Measurements from ENCODE around the gene HHIPL1. TPM values are rescaled to one million over a fixed set of nuclear protein-coding genes. Genes with fewer than 3 reads are reported as not detected.

Gene HHIPL1
- total RNA-seq, 2 donors from 2014 or later, result 0.44 to 0.93 TPM

DNA sequence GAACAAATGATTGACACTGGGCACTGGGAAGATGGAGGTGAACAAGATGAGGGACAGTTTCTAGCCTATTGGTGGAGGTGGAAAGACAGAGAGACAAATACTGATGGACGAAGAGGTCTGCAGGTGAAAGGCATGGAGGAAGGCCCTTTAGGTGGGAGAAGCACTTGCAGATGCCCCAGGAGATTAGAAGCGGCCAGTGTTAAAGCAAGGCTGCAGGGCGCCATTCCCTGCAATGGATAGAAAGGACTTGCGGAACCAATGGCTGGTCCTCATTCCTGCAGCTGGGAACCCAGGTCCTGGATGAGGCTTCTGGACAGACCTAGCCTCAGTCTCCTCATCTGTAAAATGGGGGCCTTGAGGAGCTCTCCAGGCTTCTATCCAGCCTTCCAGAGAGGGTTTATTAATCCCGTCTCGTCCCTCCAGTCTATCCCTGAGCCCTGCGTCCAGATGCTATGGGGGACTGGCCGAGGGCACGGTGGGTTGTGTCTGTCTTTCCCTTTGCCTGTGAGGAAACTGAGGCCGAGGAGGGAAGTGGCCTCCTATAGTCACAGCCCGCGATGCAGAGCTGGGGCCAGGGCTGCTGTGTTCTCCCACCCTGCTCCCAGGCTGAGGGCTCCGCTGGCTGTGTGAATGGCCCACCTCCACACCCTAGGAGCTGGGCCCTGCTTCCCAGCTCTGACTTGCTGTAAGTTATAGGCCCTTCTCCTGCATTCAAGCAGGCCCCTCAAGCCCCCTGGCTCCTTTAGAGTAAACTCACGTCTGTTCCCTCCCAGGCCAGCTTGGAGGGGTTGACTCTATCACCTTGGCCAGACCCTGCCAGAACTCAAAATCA lies 72.1 kb downstream of the HHIPL1 start:
- H3K27me3 ChIP-seq, result no peaks in the 10 kb centered on the region
- H3K9ac ChIP-seq (ENCODE audit: low read depth in 2 of 2, low read length in 2 of 2), result no peak overlapping the region
- intact Hi-C loops (cut with DNase I), result no loop called here
- no peaks in the 10 kb centered on the region for H3K36me3 ChIP-seq
- no peak overlapping the region for H3K27ac ChIP-seq
- no peak for DNase-seq
- TF ChIP-seq, protein P1, sequence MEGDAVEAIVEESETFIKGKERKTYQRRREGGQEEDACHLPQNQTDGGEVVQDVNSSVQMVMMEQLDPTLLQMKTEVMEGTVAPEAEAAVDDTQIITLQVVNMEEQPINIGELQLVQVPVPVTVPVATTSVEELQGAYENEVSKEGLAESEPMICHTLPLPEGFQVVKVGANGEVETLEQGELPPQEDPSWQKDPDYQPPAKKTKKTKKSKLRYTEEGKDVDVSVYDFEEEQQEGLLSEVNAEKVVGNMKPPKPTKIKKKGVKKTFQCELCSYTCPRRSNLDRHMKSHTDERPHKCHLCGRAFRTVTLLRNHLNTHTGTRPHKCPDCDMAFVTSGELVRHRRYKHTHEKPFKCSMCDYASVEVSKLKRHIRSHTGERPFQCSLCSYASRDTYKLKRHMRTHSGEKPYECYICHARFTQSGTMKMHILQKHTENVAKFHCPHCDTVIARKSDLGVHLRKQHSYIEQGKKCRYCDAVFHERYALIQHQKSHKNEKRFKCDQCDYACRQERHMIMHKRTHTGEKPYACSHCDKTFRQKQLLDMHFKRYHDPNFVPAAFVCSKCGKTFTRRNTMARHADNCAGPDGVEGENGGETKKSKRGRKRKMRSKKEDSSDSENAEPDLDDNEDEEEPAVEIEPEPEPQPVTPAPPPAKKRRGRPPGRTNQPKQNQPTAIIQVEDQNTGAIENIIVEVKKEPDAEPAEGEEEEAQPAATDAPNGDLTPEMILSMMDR (IDR thresholded peaks at IDR 0.05), result no peak
- no peaks in the 10 kb centered on the region for H3K9me3 ChIP-seq
- no peak overlapping the region for H3K4me3 ChIP-seq
- H3K4me1 ChIP-seq, result no peaks in the 10 kb centered on the region

GRCh38 chr14:99717682-99718013 lies 72.7 kb downstream of the HHIPL1 start:
- no peak for DNase-seq
- Histone ChIP-seq H3K9ac (ENCODE audit: low read depth in 2 of 2, low read length in 2 of 2) (no peak overlapping the region), H3K27ac (no peak overlapping the region), H3K36me3 (no peaks in the 10 kb centered on the region), H3K4me3 (no peak overlapping the region), H3K27me3 (no peaks in the 10 kb centered on the region), H3K9me3 (no peaks in the 10 kb centered on the region), H3K4me1 (no peaks in the 10 kb centered on the region)
- intact Hi-C loops (cut with DNase I), result no loop called here
- TF ChIP-seq, protein P1 (IDR thresholded peaks at IDR 0.05), result no peak

DNA sequence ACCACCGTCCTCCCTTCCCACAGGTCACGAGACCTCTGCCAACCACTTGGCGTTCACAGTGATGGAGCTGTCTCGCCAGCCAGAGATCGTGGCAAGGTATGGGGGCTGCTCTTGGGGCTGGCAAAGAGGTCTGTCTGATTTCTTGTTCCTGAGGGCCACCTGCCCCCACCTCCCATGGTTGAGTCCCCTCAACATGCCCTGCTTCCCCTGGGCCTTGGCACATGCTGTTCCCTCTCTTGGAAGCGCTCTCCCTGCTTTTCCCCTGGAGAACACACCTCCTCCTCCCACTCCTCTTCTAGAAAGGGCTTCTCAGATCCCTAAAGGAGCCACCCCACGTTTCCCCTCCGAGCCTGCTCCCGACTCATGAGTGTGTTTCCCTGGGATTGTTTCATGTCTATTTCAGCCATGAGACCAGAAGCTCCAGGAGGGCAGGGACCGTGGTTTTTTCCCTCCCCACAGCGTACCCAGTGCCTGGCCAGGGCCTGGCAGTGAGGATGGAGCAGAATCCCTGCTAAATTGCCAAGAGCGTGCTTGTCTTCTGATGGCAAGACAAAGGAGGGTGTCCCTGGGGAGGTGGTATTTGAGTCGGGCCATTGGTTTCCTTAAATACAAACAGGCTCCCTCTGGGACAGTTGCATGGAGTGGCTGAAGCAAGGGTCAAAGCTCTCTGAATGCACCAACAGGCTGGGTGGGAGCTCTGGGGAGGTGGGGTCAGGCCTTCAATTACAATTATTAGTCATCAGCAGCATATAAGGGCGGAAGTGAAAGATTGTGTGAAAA lies 73.3 kb downstream of the HHIPL1 start:
- intact Hi-C loops (cut with DNase I), result no loop called here
- DNase-seq, result no peak

DNA sequence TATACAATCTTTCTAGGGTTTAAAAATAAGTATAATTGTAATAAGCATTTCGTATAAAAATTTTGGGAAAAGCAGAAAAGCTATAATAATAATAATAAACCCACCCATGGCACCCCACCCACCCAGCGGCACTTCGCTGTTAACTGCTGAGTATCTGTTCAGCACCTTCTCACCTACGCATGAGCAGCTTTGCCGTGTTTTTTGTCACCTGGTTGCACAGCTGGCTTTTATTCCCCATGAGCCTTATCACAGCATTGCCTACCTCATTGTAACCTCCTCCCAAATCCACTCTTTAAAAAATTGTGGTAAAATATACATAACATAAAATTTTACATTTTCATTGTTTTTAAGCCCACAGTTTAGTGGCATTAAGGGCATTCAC lies 73.9 kb downstream of the HHIPL1 start:
- no peaks in the 10 kb centered on the region for H3K27me3 ChIP-seq
- H3K4me1 ChIP-seq, result no peaks in the 10 kb centered on the region
- no peak overlapping the region for H3K4me3 ChIP-seq
- no peaks in the 10 kb centered on the region for H3K36me3 ChIP-seq
- no peak for DNase-seq
- H3K9ac ChIP-seq (ENCODE audit: low read depth in 2 of 2, low read length in 2 of 2), result no peak overlapping the region
- intact Hi-C loops (cut with DNase I), result no loop called here
- no peaks in the 10 kb centered on the region for H3K9me3 ChIP-seq
- H3K27ac ChIP-seq, result no peak overlapping the region
- TF ChIP-seq, protein P1 (IDR thresholded peaks at IDR 0.05), result no peak

More for the DNA sequence above, 73.3 kb downstream of the HHIPL1 start:
- Histone ChIP-seq H3K27ac (no peak overlapping the region), H3K9ac (ENCODE audit: low read depth in 2 of 2, low read length in 2 of 2) (no peak overlapping the region), H3K9me3 (no peaks in the 10 kb centered on the region), H3K4me3 (no peak overlapping the region), H3K36me3 (no peaks in the 10 kb centered on the region), H3K4me1 (no peaks in the 10 kb centered on the region), H3K27me3 (no peaks in the 10 kb centered on the region)
- TF ChIP-seq, protein P1 (IDR thresholded peaks at IDR 0.05), result no peak

- Histone ChIP-seq H3K27ac (no peak overlapping the region), H3K9ac (ENCODE audit: low read depth in 2 of 2, low read length in 2 of 2) (no peak overlapping the region), H3K4me1 (no peaks in the 10 kb centered on the region), H3K36me3 (no peaks in the 10 kb centered on the region), H3K9me3 (no peaks in the 10 kb centered on the region), H3K4me3 (no peak overlapping the region), H3K27me3 (no peaks in the 10 kb centered on the region)
- TF ChIP-seq, protein P1 (IDR thresholded peaks at IDR 0.05), result no peak
- DNase-seq, result no peak
- intact Hi-C loops (cut with DNase I), result no loop called here
Observed at GRCh38 chr14:99720941-99721791, 76.2 kb downstream of the HHIPL1 start.
